ENCODE data around the gene HLA-A. TPM values are rescaled to one million over a fixed set of nuclear protein-coding genes. Genes with fewer than 3 reads are reported as not detected.
A peak's percentile ranks its signal among the peaks of the same experiment; 100 is the strongest.

Gene HLA-A
- total and polyA plus RNA-seq, 10 donors: 1,154 to 1,886 (median 1,581) TPM

DNA sequence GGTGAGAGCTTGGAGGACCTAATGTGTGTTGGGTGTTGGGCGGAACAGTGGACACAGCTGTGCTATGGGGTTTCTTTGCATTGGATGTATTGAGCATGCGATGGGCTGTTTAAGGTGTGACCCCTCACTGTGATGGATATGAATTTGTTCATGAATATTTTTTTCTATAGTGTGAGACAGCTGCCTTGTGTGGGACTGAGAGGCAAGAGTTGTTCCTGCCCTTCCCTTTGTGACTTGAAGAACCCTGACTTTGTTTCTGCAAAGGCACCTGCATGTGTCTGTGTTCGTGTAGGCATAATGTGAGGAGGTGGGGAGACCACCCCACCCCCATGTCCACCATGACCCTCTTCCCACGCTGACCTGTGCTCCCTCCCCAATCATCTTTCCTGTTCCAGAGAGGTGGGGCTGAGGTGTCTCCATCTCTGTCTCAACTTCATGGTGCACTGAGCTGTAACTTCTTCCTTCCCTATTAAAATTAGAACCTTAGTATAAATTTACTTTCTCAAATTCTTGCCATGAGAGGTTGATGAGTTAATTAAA is 3.0 kb downstream of the HLA-A start:
- intact Hi-C loops (cut with DNase I; ENCODE audit: low total_unique reads): loop anchor here (10.0 kb wide), 1 partner anchor 61 kb away; no protein-coding TSS in a partner anchor
- TF ChIP-seq, protein P1, sequence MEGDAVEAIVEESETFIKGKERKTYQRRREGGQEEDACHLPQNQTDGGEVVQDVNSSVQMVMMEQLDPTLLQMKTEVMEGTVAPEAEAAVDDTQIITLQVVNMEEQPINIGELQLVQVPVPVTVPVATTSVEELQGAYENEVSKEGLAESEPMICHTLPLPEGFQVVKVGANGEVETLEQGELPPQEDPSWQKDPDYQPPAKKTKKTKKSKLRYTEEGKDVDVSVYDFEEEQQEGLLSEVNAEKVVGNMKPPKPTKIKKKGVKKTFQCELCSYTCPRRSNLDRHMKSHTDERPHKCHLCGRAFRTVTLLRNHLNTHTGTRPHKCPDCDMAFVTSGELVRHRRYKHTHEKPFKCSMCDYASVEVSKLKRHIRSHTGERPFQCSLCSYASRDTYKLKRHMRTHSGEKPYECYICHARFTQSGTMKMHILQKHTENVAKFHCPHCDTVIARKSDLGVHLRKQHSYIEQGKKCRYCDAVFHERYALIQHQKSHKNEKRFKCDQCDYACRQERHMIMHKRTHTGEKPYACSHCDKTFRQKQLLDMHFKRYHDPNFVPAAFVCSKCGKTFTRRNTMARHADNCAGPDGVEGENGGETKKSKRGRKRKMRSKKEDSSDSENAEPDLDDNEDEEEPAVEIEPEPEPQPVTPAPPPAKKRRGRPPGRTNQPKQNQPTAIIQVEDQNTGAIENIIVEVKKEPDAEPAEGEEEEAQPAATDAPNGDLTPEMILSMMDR (IDR thresholded peaks at IDR 0.05 in 8 of 11, conservative IDR thresholded peaks at IDR 0.05 in 3 of 11): no peak
- no peak for TF ChIP-seq POLR2A (IDR thresholded peaks at IDR 0.05)
- TF ChIP-seq POLR2AphosphoS5 (IDR thresholded peaks at IDR 0.05): no peak
- Histone ChIP-seq H3K36me3 (peaks cover 0 to 68% (median 10%) of the 10 kb centered on the region in 6 donors), H3K27me3 (replicated peaks in 1 of 7) (no peaks in the 10 kb centered on the region), H3K9me3 (no peaks in the 10 kb centered on the region), H3K4me3 (peak overlapping the region in 5 of 8 donors; percentile 15 to 79 (median 61)), H3K4me1 (peaks cover 3 to 65% (median 18%) of the 10 kb centered on the region in 6 donors), H3K27ac (peak overlapping the region in 1 of 8 donors; percentile 36)
- 38 to 64% (median 54%) methylated on average over 4 of the region's 4 CpGs for WGBS, 5 donors
- DNase-seq: no peak

DNA sequence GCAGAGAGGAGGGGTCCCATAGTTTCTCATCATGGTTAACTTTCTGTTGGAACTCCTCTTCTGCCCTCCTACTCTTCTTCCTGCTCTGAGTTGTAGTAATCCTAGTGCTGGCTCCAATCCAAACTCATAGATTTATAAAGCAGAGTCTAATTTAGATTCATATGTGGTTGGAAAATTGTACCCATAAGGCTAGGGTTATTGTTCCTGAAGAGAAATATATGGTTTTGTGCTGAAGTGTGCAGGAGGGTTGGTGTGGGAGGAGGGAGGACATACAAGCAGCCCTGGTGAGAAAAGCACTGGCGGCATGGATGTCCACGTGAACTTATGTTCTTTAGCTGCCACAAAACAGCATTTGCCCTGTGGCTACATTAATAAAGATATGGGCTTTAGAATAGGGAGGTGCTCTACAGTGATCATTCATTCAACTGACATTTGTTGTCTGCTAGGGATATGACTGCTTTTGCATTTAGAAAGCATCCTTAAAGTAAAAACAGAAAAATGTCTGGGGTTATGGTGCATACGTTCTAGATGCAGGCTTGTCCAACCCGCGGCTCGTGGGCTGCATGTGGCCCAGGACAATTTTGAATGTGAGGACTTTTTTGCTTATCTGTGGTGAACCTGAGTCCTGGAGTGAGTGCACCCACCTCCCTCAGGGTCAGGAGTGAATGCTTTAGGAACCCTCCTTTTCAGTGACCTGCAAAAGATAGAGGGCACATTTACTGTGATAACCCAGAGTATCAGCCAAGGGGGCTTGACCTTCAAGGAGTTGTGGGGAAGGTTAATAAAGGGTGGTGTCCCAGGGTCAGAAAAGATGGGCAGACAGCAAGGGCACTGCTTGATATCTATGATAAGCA is 4.1 kb downstream of the HLA-A start:
- intact Hi-C loops (cut with DNase I; ENCODE audit: low total_unique reads): loop anchor here (10.0 kb wide), 1 partner anchor 62 kb away; no protein-coding TSS in a partner anchor
- peaks cover 0 to 68% (median 10%) of the 10 kb centered on the region in 6 donors for H3K36me3 ChIP-seq
- peak overlapping the region in 1 of 8 donors; percentile 18 for H3K27ac ChIP-seq
- peaks cover 3 to 54% (median 14%) of the 10 kb centered on the region in 6 donors for H3K4me1 ChIP-seq
- no peak for DNase-seq
- H3K27me3 ChIP-seq (replicated peaks in 1 of 7): no peaks in the 10 kb centered on the region
- WGBS, 5 donors: 53 to 84% (median 58%) methylated on average over 6 of the region's 6 CpGs
- TF ChIP-seq POLR2A (IDR thresholded peaks at IDR 0.05) (no peak), POLR2AphosphoS5 (IDR thresholded peaks at IDR 0.05) (peak in 1 of 3 donors; percentile 38)
- peak overlapping the region in 2 of 8 donors; percentile 61 to 79 for H3K4me3 ChIP-seq
- H3K9me3 ChIP-seq: no peaks in the 10 kb centered on the region

DNA sequence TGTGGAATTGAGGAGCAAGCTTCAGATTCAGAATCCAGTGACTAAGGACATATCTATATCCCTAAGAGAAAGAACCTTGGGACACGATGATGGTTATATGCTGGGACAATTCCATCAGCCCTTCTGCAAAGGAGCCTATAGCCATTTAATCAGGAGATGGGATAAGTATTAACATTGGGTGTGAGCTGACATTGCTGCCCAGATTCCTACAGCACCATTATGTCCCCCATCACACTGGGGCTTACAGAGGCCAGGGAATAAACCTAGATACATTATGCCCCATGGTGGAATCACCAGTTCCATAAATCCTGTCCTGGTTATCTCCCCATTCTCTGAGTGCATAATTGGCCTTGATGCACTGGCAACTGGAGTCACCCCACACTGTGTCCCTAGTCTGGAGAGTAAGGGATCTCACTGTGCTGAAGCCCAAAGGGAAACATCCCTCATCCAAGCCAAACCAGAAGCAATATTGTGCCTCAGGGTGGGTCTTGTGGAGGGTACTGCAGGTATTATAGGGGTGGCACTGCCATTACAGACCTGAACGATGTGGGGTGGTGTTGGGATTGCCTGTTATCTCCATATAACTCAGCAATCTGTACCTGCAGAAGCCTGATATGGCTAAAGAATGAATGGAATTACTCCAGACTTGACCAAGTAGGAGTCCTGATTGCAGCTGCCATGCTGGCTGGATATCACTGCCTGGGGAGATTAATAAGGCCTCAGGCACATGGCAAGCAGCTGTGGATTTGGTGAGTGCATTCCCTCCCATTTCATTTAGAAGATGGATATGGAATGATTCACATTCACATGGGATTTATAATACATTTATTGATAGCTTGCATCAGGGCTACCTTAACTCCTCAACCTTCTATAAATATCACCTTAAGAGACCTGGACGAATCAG is 5.0 kb downstream of the HLA-A start:
- intact Hi-C loops (cut with DNase I; ENCODE audit: low total_unique reads): loop anchor here (10.0 kb wide), 1 partner anchor 63 kb away; no protein-coding TSS in a partner anchor
- H3K27me3 ChIP-seq (replicated peaks in 1 of 7): no peaks in the 10 kb centered on the region
- H3K9me3 ChIP-seq: no peaks in the 10 kb centered on the region
- peaks cover 3 to 49% (median 14%) of the 10 kb centered on the region in 6 donors for H3K4me1 ChIP-seq
- whole genome bisulfite sequencing, 5 donors: 38 to 79% (median 52%) methylated on average over 3 of the region's 3 CpGs
- peaks cover 0 to 68% (median 10%) of the 10 kb centered on the region in 6 donors for H3K36me3 ChIP-seq
- H3K4me3 ChIP-seq: peak overlapping the region in 1 of 8 donors; percentile 1
- DNase-seq: no peak
- H3K27ac ChIP-seq: peak overlapping the region in 1 of 8 donors; percentile 8
- TF ChIP-seq POLR2A (IDR thresholded peaks at IDR 0.05) (no peak), POLR2AphosphoS5 (IDR thresholded peaks at IDR 0.05) (peak in 1 of 3 donors; percentile 84)
- TF ChIP-seq, protein P1 (IDR thresholded peaks at IDR 0.05 in 8 of 11, conservative IDR thresholded peaks at IDR 0.05 in 3 of 11): no peak

DNA sequence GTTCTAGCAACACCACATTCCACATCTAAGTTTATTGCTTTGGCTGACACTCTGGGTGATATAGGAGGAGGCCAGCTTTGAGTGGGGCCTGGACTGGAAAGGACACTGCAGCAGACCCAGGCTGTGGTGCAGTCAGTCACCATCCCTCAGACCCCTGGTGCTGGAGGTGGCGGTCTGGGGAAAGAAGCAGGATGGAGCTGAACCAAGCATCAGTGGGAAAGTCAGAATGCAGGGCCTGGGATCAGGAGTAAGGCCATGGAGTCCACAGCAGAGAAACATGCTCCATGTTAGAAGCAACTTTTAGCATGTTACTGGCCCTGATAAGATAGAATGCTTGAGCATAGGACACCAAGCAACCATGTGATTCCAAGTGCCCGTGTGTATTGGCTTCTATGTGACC is 5.9 kb downstream of the HLA-A start:
- no peaks in the 10 kb centered on the region for H3K9me3 ChIP-seq
- no peak for DNase-seq
- H3K36me3 ChIP-seq: peaks cover 0 to 68% (median 10%) of the 10 kb centered on the region in 6 donors
- no peaks in the 10 kb centered on the region for H3K27me3 ChIP-seq (replicated peaks in 1 of 7)
- WGBS, 5 donors: 78 to 96% (median 85%) methylated on average over 2 of the region's 2 CpGs
- H3K4me1 ChIP-seq: peaks cover 3 to 49% (median 14%) of the 10 kb centered on the region in 6 donors
- H3K4me3 ChIP-seq: no peak overlapping the region
- peak in 2 of 3 donors; percentile 69 to 83 for TF ChIP-seq POLR2AphosphoS5 (IDR thresholded peaks at IDR 0.05)
- no peak for TF ChIP-seq POLR2A (IDR thresholded peaks at IDR 0.05)
- TF ChIP-seq, protein P1 (IDR thresholded peaks at IDR 0.05 in 8 of 11, conservative IDR thresholded peaks at IDR 0.05 in 3 of 11): no peak
- intact Hi-C loops (cut with DNase I; ENCODE audit: low total_unique reads): loop anchor here (10.0 kb wide), 1 partner anchor 63 kb away; no protein-coding TSS in a partner anchor
- H3K27ac ChIP-seq: peak overlapping the region in 1 of 8 donors; percentile 8
